Activated T-cell treated with anti-CD3 and anti-CD28 coated beads, Interleukin-2, amount 50 U/mL, for 4 hours (primary cell): ENCODE results near the gene FAM219A. TPM values are rescaled to one million over a fixed set of nuclear protein-coding genes. Genes with fewer than 3 reads are reported as not detected.
"Not testable (repeated sequence)": the region's sequence is repeated elsewhere in the genome, so short reads cannot be mapped to it uniquely, and the experiment has no call there.

Experiments
- ATAC-seq, 2 donors: fragments of 200-7000 bp; cut with Tn5 transposase; one replicate each; pipeline ENCODE4 v1.10.0; 2021
- DNase-seq: peaks from one replicate; pipeline ENCODE4 v3.0.0-alpha.2; 2020
- H3K27me3 Mint-ChIP-seq: one replicate; pipeline ENCODE4 v1.8.0; 2021; ENCODE audit warnings: low read depth, mixed read lengths
- H3K36me3 Mint-ChIP-seq: one replicate; pipeline ENCODE4 v1.8.0; 2022; ENCODE audit warnings: mixed read lengths; ENCODE audit not compliant: insufficient read depth
- H3K4me1 Mint-ChIP-seq: one replicate; pipeline ENCODE4 v1.8.0; 2021; ENCODE audit warnings: low read depth, mixed read lengths
- H3K4me3 Mint-ChIP-seq: one replicate; pipeline ENCODE4 v1.8.0; 2021; ENCODE audit warnings: mild to moderate bottlenecking, moderate library complexity, mixed read lengths
- H3K9me3 Mint-ChIP-seq: one replicate; pipeline ENCODE4 v1.8.0; 2021; ENCODE audit warnings: mixed read lengths
- total RNA-seq, 3 donors: library from RNA; stranded (reverse); gene quantifications; one replicate each; pipeline ENCODE4 v1.2.1, GENCODE V29; 2021

The FAM219A gene
- total RNA-seq, 3 donors from 2014 or later = 23.1 to 31.2 (median 26.4) TPM

DNA sequence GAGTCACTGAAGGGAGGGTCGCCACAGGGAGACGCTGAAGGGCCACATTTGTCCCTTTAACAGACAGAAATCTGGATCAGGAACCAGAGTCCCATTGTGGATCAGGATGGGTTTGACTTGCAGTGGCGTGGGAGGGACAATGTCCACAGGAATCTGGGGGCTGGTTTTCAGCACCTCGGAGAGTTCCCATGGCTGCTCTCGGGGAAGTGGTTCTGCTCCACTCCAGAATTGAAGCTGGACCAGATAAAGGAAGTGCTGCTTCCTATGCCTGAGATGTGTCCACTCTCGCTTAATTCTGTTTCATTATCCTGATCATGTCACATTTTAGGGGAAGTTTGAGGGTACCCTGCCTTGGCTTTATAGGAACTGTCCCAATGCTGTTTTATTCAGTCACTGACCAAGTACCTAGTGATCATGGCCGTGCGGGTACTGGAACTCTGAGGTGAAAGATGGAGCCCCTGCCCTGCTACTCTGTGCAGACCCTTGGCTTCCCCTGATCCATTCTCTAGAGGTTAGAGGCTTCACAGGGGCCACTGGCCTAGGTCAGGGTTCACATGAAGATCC is 35.7 kb upstream of the FAM219A start:
- no peak for DNase-seq
- Mint-ChIP-seq H3K4me3 (no peak overlapping the region), H3K9me3 (no peaks in the 10 kb centered on the region), H3K36me3 (no peaks in the 10 kb centered on the region), H3K27me3 (peaks cover 14% of the 10 kb centered on the region), H3K4me1 (no peaks in the 10 kb centered on the region)
- ATAC-seq = no peak

DNA sequence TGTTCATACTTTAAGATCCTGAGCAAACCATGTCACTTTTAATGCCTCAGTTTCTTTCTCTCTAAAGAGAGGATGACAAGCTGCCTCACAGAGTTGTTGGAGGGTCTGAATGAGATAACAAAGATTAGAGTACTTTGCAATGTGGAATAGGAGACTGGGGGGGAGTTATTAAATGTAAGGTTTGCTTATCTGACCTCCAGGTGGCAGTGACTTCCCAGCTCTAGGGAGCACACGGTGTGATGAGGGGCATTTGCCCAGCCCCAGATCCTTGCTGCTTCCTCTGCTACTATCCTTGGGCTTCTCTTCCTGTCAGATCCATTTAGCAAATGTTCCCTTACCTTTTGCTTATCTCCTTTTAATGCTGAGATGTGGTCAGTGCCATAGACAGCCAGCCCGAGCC is 33.7 kb upstream of the FAM219A start:
- ATAC-seq = no peak
- peaks cover 26% of the 10 kb centered on the region for H3K27me3 Mint-ChIP-seq

DNA sequence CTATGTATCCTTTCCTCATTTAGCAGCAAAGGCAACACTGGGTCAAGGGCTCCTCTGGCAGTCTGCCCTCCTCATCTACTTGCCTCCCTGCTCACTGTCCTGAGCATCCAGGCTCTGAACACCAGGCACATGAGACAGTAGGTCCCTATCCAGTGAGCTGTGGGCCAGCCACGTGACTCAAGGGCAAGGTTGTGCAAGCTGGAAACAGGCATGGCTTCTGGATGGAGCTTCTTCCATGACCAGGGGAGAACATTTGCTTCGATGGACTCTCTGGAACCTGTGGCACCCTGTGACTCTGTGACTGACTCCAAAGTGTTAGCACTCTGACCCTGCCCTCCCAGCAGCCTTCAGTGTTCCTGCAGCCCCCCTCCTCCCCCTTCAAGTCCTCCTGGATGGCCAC is 33.2 kb upstream of the FAM219A start:
- Mint-ChIP-seq H3K36me3 (no peaks in the 10 kb centered on the region), H3K27me3 (peaks cover 26% of the 10 kb centered on the region), H3K4me1 (no peaks in the 10 kb centered on the region), H3K4me3 (no peak overlapping the region), H3K9me3 (no peaks in the 10 kb centered on the region)
- DNase-seq (no peak), ATAC-seq (no peak)

More for the DNA sequence above, 33.7 kb upstream of the FAM219A start:
- H3K9me3 Mint-ChIP-seq = no peaks in the 10 kb centered on the region
- no peaks in the 10 kb centered on the region for H3K36me3 Mint-ChIP-seq
- no peak for DNase-seq
- H3K4me1 Mint-ChIP-seq = no peaks in the 10 kb centered on the region
- H3K4me3 Mint-ChIP-seq = no peak overlapping the region

DNA sequence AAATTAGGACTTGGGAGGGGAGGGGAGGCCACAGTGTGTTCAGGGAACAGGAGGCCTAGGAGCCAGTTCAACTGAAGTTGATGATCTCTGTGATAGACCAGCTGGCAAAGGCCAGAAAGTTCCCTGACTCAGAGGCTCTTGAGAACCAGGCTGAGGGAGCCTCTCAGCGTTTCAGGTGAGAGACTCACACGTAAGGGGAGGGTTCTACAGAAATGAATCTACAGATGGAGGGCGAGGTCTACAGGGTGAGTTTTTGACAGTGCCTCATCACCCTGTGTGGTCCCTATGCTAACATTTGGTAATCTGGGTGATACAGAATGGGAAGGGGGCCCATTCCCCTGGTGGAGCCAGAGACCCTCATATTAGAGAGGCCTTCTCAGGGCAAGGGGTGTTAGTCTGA is 32.4 kb upstream of the FAM219A start:
- Mint-ChIP-seq H3K4me3 (no peak overlapping the region), H3K9me3 (no peaks in the 10 kb centered on the region), H3K27me3 (peaks cover 26% of the 10 kb centered on the region), H3K4me1 (no peaks in the 10 kb centered on the region), H3K36me3 (no peaks in the 10 kb centered on the region)
- ATAC-seq = peak in 1 of 2 donors; percentile 30
- DNase-seq = no peak

DNA sequence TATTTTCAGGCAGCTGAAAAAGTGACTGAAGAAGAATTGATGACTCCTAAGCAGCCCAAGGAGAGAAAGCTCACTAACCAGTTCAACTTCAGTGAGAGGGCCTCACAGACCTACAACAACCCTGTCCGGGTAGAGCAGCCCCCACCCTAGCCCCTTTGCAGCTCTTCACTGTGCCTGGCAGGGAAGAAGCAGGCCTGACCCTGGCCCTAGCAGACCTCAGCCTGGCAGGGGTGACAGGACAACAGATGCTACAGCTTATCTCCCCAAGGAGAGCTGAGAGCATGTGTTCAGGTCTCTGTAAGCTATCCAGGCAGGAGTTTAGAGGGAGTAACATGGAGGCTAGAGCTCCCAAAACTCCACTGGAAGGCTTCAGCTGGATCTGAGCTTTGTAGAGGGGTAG is 32.0 kb upstream of the FAM219A start:
- H3K9me3 Mint-ChIP-seq = no peaks in the 10 kb centered on the region
- H3K27me3 Mint-ChIP-seq = peaks cover 26% of the 10 kb centered on the region
- no peak for ATAC-seq
- no peaks in the 10 kb centered on the region for H3K4me1 Mint-ChIP-seq
- no peak overlapping the region for H3K4me3 Mint-ChIP-seq
- no peak for DNase-seq
- no peaks in the 10 kb centered on the region for H3K36me3 Mint-ChIP-seq

DNA sequence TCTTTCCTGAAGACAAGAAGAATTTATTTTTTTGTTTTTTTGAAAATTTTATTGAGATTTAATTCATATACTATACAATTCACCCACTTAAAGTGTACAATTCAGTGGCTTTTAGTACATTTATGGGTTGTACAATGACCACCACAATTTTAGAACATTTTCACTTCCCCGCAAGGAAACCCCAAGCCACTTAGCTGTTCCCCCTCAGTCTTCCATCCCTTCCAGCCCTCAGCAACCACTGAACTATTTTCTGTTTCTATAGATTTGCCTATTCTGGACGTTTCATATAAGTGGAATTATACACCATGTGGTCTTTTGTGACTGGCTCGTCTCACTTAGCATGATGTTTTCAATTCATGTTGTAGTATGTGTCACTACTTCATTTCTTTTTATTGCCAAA is 28.2 kb upstream of the FAM219A start:
- H3K4me3 Mint-ChIP-seq = no peak overlapping the region
- ATAC-seq (no peak), DNase-seq (no peak)
- peaks cover 24% of the 10 kb centered on the region for H3K27me3 Mint-ChIP-seq
- no peaks in the 10 kb centered on the region for H3K36me3 Mint-ChIP-seq
- no peaks in the 10 kb centered on the region for H3K4me1 Mint-ChIP-seq
- no peaks in the 10 kb centered on the region for H3K9me3 Mint-ChIP-seq

DNA sequence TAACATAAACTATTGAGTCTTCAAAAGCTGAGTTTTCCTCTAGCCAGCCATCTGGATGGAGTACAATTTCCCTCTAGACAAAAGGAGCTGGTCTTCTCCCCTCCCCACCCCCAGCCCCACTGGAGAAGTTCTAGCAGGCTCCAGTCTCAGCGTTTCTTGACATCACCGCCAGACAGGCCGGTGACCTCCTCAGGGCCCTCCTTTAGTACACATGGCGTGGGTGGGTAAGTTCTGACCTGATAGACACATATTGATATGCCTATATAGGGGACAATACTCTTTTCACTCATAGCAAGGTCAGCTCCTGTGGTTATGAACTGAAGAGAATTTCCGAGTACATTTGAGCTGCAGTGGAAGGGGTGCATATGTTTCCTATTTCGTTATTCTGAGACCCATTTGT is 27.5 kb upstream of the FAM219A start:
- ATAC-seq = no peak
- no peak for DNase-seq
- Mint-ChIP-seq H3K4me3 (no peak overlapping the region), H3K4me1 (no peaks in the 10 kb centered on the region), H3K9me3 (no peaks in the 10 kb centered on the region), H3K36me3 (no peaks in the 10 kb centered on the region), H3K27me3 (peaks cover 22% of the 10 kb centered on the region)

DNA sequence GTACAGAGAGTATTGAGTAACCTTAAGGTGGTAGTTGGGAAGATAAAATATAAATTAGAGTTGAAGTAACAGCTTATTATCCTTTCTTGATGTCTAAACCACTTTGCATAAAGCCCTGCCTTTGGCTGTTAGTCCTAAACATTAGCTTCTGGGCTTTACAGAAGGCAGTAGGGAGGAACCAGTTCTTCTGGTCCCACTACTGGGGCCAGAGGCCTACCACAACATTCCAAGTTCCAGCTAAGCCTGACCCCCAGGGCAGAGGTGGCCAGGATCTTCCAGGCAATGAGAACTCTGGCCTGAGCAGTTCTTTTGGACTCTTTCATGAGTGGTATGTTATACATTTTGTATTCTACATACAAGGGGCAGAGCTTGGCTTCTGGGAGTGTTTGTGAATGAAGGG is 26.3 kb upstream of the FAM219A start:
- Mint-ChIP-seq H3K9me3 (no peaks in the 10 kb centered on the region), H3K4me1 (no peaks in the 10 kb centered on the region), H3K27me3 (peaks cover 27% of the 10 kb centered on the region), H3K36me3 (no peaks in the 10 kb centered on the region), H3K4me3 (no peak overlapping the region)
- ATAC-seq = no peak
- no peak for DNase-seq

DNA sequence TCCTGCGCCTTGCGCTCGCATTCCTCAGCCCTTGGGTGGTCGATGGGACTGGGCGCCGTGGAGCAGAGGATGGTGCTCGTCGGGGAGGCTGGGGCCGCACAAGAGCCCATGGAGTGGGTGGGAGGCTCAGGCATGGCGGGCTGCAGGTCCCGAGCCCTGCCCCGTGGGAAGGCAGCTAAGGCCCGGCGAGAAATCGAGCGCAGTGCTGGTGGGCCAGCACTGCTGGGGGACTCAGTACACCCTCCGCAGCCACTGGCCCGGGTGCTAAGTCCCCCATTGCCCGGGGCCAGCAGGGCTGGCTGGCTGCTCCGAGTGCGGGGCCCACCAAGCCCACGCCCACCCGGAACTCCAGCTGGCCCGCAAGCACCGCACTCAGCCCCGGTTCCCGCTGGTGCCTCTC is 24.4 kb upstream of the FAM219A start:
- H3K4me3 Mint-ChIP-seq, DNase-seq, H3K9me3 Mint-ChIP-seq, H3K4me1 Mint-ChIP-seq, H3K36me3 Mint-ChIP-seq, ATAC-seq: not testable (repeated sequence)
- H3K27me3 Mint-ChIP-seq = peaks cover 13% of the 10 kb centered on the region

DNA sequence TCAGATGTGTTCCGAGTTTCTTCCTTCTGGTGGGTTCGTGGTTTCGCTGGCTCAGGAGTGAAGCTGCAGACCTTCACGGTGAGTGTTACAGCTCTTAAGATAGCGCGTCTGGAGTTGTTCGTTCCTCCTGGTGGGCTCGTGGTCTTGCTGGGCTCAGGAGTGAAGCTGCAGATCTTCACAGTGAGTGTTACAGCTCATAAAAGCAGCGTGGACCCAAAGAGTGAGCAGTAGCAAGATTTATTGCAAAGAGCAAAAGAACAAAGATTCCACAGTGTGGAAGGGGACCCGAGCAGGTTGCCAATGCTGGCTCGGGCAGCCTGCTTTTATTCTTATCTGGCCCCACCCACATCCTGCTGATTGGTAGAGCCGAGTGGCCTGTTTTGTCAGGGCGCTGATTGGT is 23.2 kb upstream of the FAM219A start:
- ATAC-seq, H3K4me1 Mint-ChIP-seq, H3K9me3 Mint-ChIP-seq, DNase-seq, H3K36me3 Mint-ChIP-seq, H3K4me3 Mint-ChIP-seq: not testable (repeated sequence)
- H3K27me3 Mint-ChIP-seq = peaks cover 11% of the 10 kb centered on the region

DNA sequence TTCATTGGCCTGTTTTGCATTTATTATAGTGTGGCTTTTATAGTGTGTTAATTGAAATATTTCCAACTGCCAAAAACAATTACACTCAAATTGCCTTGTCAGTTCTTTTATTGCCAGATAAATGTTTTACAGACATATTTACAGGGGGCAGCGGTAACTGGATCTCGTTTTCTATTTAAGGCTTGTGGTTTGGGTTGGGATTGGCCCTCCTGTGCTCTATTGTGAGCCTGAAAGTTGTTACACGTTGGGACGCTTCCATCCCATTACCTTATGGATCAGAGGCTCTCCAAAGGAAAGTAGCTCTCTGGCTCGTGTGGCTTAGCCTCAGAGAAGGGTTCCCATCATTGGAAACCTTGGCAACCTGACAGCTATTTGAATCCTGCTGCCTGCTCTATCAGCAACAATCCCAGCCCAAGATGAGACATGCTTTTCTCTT is 21.1 kb upstream of the FAM219A start:
- DNase-seq (no peak), ATAC-seq (no peak)
- H3K9me3 Mint-ChIP-seq = no peaks in the 10 kb centered on the region
- H3K27me3 Mint-ChIP-seq = peaks cover 11% of the 10 kb centered on the region
- H3K36me3 Mint-ChIP-seq = no peaks in the 10 kb centered on the region
- H3K4me3 Mint-ChIP-seq = no peak overlapping the region
- no peaks in the 10 kb centered on the region for H3K4me1 Mint-ChIP-seq

DNA sequence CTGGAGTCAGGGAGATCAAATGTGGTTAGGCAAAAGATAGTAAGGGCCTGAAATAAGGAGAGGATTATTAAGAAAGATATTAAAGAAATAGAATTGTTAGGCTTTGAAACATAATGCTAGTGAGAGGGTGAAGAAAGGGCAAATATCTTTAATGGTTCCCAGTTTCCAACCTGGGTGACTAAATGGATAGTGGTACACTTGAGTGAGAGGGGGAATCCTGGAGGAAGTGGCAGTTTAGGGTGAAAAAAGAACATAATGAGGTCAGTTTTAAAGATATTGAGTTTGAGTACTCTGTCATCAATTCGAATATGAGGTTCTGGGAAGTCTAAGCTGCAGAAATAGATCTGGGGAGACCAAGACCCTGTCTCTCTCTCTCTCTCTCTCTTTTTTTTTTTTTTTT is 19.2 kb upstream of the FAM219A start:
- DNase-seq = no peak
- ATAC-seq = no peak
- Mint-ChIP-seq H3K36me3 (no peaks in the 10 kb centered on the region), H3K27me3 (peaks cover 11% of the 10 kb centered on the region), H3K9me3 (no peaks in the 10 kb centered on the region), H3K4me3 (no peak overlapping the region), H3K4me1 (no peaks in the 10 kb centered on the region)

DNA sequence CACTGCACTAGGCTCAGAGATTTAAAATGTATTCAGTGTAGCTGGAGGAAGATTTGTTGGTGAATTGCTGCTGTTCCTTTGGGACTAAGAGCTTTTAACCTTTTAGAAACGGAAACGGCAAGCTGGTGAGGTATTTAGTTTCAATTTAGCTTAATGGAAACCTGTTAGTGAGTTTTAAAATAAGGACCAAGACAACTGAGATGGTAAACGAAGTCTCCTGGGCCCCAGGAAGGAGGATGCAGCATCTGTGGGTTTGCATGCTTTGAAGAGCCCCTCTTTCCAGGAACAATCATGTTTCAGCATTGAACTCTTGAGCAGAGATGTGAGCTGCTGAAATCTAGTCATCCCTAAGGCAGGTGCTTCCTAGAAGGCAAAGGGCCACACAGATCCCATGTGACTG is 16.7 kb upstream of the FAM219A start:
- H3K36me3 Mint-ChIP-seq = no peaks in the 10 kb centered on the region

DNA sequence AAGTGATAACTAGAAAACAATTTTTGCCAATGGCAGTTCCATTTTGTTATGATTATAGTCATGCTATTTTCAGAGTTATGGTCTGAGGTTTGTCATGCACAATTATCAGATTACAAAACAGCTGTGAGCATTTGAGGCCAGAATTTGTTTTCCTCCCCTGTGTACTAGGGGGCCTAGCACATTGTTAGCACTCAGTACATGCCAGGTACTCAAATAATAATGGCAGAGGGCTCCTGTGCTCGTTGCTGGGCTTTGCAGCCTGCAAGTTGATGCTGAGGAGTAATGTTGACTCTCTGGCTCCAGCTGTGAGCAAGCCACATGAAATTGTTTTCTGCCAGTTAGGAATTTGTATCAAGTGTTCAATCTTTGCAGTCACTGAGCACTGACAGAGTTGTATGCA is 7.1 kb upstream of the FAM219A start:
- Mint-ChIP-seq H3K4me1 (peaks cover 4% of the 10 kb centered on the region), H3K36me3 (no peaks in the 10 kb centered on the region), H3K9me3 (no peaks in the 10 kb centered on the region), H3K4me3 (no peak overlapping the region), H3K27me3 (no peaks in the 10 kb centered on the region)
- ATAC-seq (no peak), DNase-seq (no peak)

More for the DNA sequence above, 16.7 kb upstream of the FAM219A start:
- Mint-ChIP-seq H3K4me3 (no peak overlapping the region), H3K9me3 (no peaks in the 10 kb centered on the region), H3K4me1 (no peaks in the 10 kb centered on the region), H3K27me3 (peaks cover 7% of the 10 kb centered on the region)
- ATAC-seq (no peak), DNase-seq (no peak)

DNA sequence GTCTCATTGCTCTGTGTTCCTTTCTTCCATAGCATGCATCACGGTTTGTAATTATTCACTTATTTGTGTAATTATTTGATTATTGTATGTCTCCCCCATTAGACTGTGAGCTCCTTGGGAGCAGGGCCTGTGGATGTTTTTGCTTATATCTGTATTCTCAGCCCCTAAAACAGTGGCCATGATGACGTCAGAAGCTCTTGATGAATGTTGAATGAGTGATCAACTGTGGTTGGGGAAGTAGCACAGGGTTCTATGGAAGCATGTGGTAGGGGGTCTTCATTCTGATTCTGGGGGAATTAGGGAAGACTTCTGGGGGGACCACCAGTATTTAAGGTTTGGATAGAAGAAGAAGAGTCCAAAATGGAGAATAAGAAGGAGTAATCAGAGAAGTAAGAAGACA is 6.2 kb upstream of the FAM219A start:
- Mint-ChIP-seq H3K9me3 (no peaks in the 10 kb centered on the region), H3K4me3 (no peak overlapping the region), H3K27me3 (no peaks in the 10 kb centered on the region), H3K36me3 (no peaks in the 10 kb centered on the region), H3K4me1 (peaks cover 4% of the 10 kb centered on the region)
- DNase-seq (no peak), ATAC-seq (no peak)

DNA sequence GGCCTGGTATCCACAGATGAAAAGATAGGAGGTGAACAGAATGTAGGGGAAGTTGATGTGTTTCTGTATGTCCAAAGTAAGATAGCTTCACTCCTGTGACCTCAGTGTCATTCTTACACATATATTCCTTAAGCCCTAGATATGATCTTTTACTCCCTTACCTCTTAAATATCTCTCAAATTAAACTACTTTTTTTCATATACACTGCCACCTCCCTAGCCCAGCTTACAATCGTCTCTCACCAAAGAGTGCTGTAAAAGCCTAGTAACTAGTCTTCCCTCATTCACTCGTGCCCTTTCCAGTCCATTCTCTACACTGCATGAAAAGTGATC is 5.5 kb upstream of the FAM219A start:
- Mint-ChIP-seq H3K36me3 (no peaks in the 10 kb centered on the region), H3K9me3 (no peaks in the 10 kb centered on the region), H3K4me3 (no peak overlapping the region), H3K27me3 (no peaks in the 10 kb centered on the region), H3K4me1 (peaks cover 6% of the 10 kb centered on the region)
- DNase-seq = no peak
- ATAC-seq = no peak
